Measurements from ENCODE around the gene TEX13A.

DNA sequence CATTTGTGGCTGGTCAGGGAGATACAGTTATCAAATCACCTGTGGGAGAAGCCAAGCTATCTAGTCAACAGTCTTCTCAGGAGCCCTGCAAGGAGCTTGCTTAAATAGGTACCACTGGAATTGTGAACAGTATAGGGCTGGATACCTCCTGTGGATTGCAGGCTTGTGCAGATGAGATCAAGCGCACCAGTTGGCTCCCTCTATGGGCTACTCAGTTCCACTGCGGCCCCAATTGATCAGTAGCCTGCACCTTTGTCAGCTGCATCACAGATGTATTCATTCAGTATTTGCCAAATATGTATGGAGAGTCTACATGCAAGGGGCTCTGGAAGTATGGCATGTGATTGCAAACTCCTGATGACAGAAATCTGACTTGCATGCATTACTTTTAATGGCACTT, 28.6 kb downstream of the TEX13A start:
- TF ChIP-seq, protein P1, sequence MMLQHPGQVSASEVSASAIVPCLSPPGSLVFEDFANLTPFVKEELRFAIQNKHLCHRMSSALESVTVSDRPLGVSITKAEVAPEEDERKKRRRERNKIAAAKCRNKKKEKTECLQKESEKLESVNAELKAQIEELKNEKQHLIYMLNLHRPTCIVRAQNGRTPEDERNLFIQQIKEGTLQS (IDR thresholded peaks at IDR 0.05; ENCODE audit: insufficient read depth, low read depth, low read length), result no peak
- TF ChIP-seq, protein P2, sequence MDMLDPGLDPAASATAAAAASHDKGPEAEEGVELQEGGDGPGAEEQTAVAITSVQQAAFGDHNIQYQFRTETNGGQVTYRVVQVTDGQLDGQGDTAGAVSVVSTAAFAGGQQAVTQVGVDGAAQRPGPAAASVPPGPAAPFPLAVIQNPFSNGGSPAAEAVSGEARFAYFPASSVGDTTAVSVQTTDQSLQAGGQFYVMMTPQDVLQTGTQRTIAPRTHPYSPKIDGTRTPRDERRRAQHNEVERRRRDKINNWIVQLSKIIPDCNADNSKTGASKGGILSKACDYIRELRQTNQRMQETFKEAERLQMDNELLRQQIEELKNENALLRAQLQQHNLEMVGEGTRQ (IDR thresholded peaks at IDR 0.05; ENCODE audit: low read length), result no peak
- TF ChIP-seq CBX8 (IDR thresholded peaks at IDR 0.05; ENCODE audit: borderline replicate concordance, low read depth, low read length), result no peak

Data from H1 (cell line).